Glutamatergic neuron (in vitro differentiated cells): Measurements from ENCODE around the gene ERCC6L. TPM values are rescaled to one million over a fixed set of nuclear protein-coding genes. Genes with fewer than 3 reads are reported as not detected.
"Not testable (repeated sequence)": the region's sequence is repeated elsewhere in the genome, so short reads cannot be mapped to it uniquely, and the experiment has no call there.

Source experiments
- DNase-seq: peaks from one replicate; pipeline ENCODE4 v3.0.0; 2022
- H3K27ac Mint-ChIP-seq: one replicate; pipeline ENCODE4 v1.8.0; 2020; ENCODE audit warnings: mild to moderate bottlenecking, mixed read lengths, inconsistent platforms; ENCODE audit not compliant: unreplicated experiment
- H3K27me3 Mint-ChIP-seq: one replicate; pipeline ENCODE4 v1.8.0; 2020; ENCODE audit warnings: mild to moderate bottlenecking, moderate library complexity, mixed read lengths, inconsistent platforms; ENCODE audit not compliant: unreplicated experiment
- H3K36me3 Mint-ChIP-seq: one replicate; pipeline ENCODE4 v1.8.0; 2020; ENCODE audit warnings: mild to moderate bottlenecking, mixed read lengths, inconsistent platforms; ENCODE audit not compliant: unreplicated experiment
- H3K4me1 Mint-ChIP-seq: one replicate; pipeline ENCODE4 v1.8.0; 2020; ENCODE audit warnings: mild to moderate bottlenecking, low read depth, mixed read lengths, inconsistent platforms; ENCODE audit not compliant: unreplicated experiment
- H3K4me3 Mint-ChIP-seq: one replicate; pipeline ENCODE4 v1.8.0; 2020; ENCODE audit warnings: mild to moderate bottlenecking, mixed read lengths, inconsistent platforms; ENCODE audit not compliant: unreplicated experiment
- H3K9me3 Mint-ChIP-seq: one replicate; pipeline ENCODE4 v1.8.0; 2020; ENCODE audit warnings: mild to moderate bottlenecking, moderate library complexity, mixed read lengths, inconsistent platforms; ENCODE audit not compliant: unreplicated experiment
- CTCF ChIP-seq: fragments of 200-600 bp; sonication (generic); IDR thresholded peaks from one replicate; pipeline ENCODE4 v1.5.0; 2021; ENCODE audit not compliant: partially characterized antibody, unreplicated experiment
- total RNA-seq: library from RNA; stranded (reverse); fragmentation: NEBNext Ultra II Directional; extraction: Animal tissue kit (Norgen Biotek cat#: 25700); gene quantifications from one replicate; pipeline ENCODE4 v1.2.1, GENCODE V29; 2021; ENCODE audit not compliant: unreplicated experiment

ERCC6L gene
- total RNA-seq, 1 donor from 2014 or later = 1.2 TPM

GRCh38 chrX:72238183-72238582 lies 644 bp downstream of the ERCC6L start:
- DNase-seq = no peak
- Mint-ChIP-seq H3K27ac (no peak overlapping the region), H3K9me3 (no peaks in the 10 kb centered on the region), H3K27me3 (peaks cover 4% of the 10 kb centered on the region), H3K4me1 (no peaks in the 10 kb centered on the region), H3K4me3 (peak overlapping the region; percentile 95), H3K36me3 (no peaks in the 10 kb centered on the region)
- no peak for TF ChIP-seq CTCF

- Mint-ChIP-seq H3K27ac (no peak overlapping the region), H3K9me3 (no peaks in the 10 kb centered on the region), H3K27me3 (peaks cover 4% of the 10 kb centered on the region), H3K4me3 (no peak overlapping the region), H3K4me1 (no peaks in the 10 kb centered on the region), H3K36me3 (no peaks in the 10 kb centered on the region)
- no peak for TF ChIP-seq CTCF
- no peak for DNase-seq
These were observed 2.0 kb downstream of the ERCC6L start for GRCh38 chrX:72236841-72237240.

- DNase-seq = no peak
- H3K4me3 Mint-ChIP-seq = no peak overlapping the region
- no peak overlapping the region for H3K27ac Mint-ChIP-seq
- no peaks in the 10 kb centered on the region for H3K4me1 Mint-ChIP-seq
- peaks cover 2% of the 10 kb centered on the region for H3K9me3 Mint-ChIP-seq
- H3K27me3 Mint-ChIP-seq = no peaks in the 10 kb centered on the region
- TF ChIP-seq CTCF = no peak
- H3K36me3 Mint-ChIP-seq = peaks cover 12% of the 10 kb centered on the region
These were observed 8.5 kb downstream of the ERCC6L start for GRCh38 chrX:72230290-72230689.

DNA sequence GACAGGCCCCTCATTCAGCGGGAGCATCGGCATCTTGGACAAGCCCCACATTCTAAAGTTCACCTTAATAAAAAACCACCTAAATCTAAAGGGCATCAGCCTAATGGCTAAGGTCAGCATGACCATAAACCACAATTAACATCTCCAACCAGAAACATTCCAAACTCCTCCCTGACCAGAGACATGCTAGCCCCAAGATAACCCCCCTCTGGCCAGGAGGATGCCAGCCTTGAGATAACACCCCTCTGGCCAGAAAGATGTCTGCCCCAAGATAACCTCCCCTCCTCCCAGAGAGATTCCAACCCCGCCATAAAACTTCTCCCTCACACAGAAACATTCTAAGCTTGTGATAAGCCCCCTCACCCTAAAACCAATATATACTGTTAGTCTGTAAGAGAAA lies 18.5 kb downstream of the ERCC6L start:
- peaks cover 15% of the 10 kb centered on the region for H3K36me3 Mint-ChIP-seq
- not testable (repeated sequence) for H3K9me3 Mint-ChIP-seq, H3K4me3 Mint-ChIP-seq, H3K4me1 Mint-ChIP-seq, H3K27me3 Mint-ChIP-seq, H3K27ac Mint-ChIP-seq, DNase-seq

DNA sequence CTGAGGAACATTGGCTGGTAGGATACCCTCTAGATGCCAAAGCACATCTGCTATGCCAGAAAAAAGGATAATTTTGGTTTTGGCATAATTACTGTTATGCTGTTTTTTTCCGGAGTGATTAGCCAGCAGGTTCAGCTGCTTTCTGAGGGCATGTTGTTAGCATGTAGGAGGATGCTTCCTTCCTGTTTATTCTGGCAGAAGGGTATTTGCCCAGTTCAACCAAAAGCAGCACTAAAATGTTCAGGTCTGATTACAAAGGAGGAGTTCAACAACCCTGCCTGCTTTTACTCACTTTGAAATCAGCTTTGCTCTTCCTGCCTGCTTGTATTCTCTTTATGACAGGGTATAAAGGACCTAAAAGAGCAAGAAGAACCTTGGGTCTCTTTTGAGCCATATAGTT lies 21.9 kb downstream of the ERCC6L start:
- H3K27me3 Mint-ChIP-seq = peaks cover 2% of the 10 kb centered on the region
- H3K36me3 Mint-ChIP-seq = peaks cover 15% of the 10 kb centered on the region
- peaks cover 1% of the 10 kb centered on the region for H3K9me3 Mint-ChIP-seq
- no peak for DNase-seq
- no peak overlapping the region for H3K4me3 Mint-ChIP-seq
- no peak for TF ChIP-seq CTCF
- no peak overlapping the region for H3K27ac Mint-ChIP-seq
- no peaks in the 10 kb centered on the region for H3K4me1 Mint-ChIP-seq
